HG03103 (cell line): ENCODE results near the gene FCSK.

Source experiments
- ATAC-seq: cut with Tn5 transposase; IDR thresholded peaks from one replicate; pipeline ENCODE4 v1.9.1; 2021; ENCODE audit warnings: low read depth; ENCODE audit not compliant: unreplicated experiment

FCSK gene

GRCh38 chr16:70476272-70477020 is 22.1 kb downstream of the FCSK start:
- ATAC-seq, result peak; percentile 87

GRCh38 chr16:70478169-70478568 is 23.8 kb downstream of the FCSK start:
- no peak for ATAC-seq

GRCh38 chr16:70478912-70479341 is 24.5 kb downstream of the FCSK start:
- ATAC-seq, result no peak

GRCh38 chr16:70480127-70481105 is 26.0 kb downstream of the FCSK start:
- no peak for ATAC-seq

GRCh38 chr16:70481929-70482536 is 27.6 kb downstream of the FCSK start:
- no peak for ATAC-seq

- no peak for ATAC-seq
Measured at GRCh38 chr16:70482624-70483023, 28.2 kb downstream of the FCSK start.

GRCh38 chr16:70483426-70483825 is 29.0 kb downstream of the FCSK start:
- no peak for ATAC-seq

- no peak for ATAC-seq
Measured at GRCh38 chr16:70484867-70485266, 30.5 kb downstream of the FCSK start.

GRCh38 chr16:70490261-70490660 is 35.9 kb downstream of the FCSK start:
- no peak for ATAC-seq

- ATAC-seq, result no peak
Measured at GRCh38 chr16:70493802-70494201, 39.4 kb downstream of the FCSK start.

GRCh38 chr16:70494202-70494770 is 39.9 kb downstream of the FCSK start:
- no peak for ATAC-seq

GRCh38 chr16:70494777-70495176 is 40.4 kb downstream of the FCSK start:
- no peak for ATAC-seq

GRCh38 chr16:70495425-70496182 is 41.2 kb downstream of the FCSK start:
- no peak for ATAC-seq

GRCh38 chr16:70496513-70496912 is 42.1 kb downstream of the FCSK start:
- no peak for ATAC-seq

- ATAC-seq, result no peak
Measured at GRCh38 chr16:70508752-70509151, 54.4 kb downstream of the FCSK start.

- no peak for ATAC-seq
Measured at GRCh38 chr16:70510216-70510615, 55.8 kb downstream of the FCSK start.

- no peak for ATAC-seq
Measured at GRCh38 chr16:70511833-70512232, 57.4 kb downstream of the FCSK start.

GRCh38 chr16:70512456-70512855 is 58.1 kb downstream of the FCSK start:
- ATAC-seq, result no peak

- ATAC-seq, result no peak
Measured at GRCh38 chr16:70520612-70521297, 66.4 kb downstream of the FCSK start.
